ENCODE results near the gene GDPGP1.

GDPGP1 gene

GRCh38 chr15:90202929-90203328, 31.1 kb upstream of the GDPGP1 start:
- DNase-seq, result peak in 2 of 10 donors; percentile 0 to 2
- intact Hi-C loops (cut with DNase I), result no loop called here

- DNase-seq, result peak in 2 of 10 donors; percentile 47 to 75
- intact Hi-C loops (cut with DNase I), result no loop called here
Observed at GRCh38 chr15:90203473-90203872, 30.5 kb upstream of the GDPGP1 start.

- intact Hi-C loops (cut with DNase I), result no loop called here
- peak in 2 of 10 donors; percentile 83 to 88 for DNase-seq
Observed at GRCh38 chr15:90203922-90204321, 30.1 kb upstream of the GDPGP1 start.

- intact Hi-C loops (cut with DNase I), result loop anchor here (5.0 kb wide), 1 partner anchor 43 kb away; no protein-coding TSS in a partner anchor
Observed at GRCh38 chr15:90205050-90205848, 28.8 kb upstream of the GDPGP1 start.

GRCh38 chr15:90205886-90206285, 28.1 kb upstream of the GDPGP1 start:
- intact Hi-C loops (cut with DNase I), result loop anchor here (5.0 kb wide), 1 partner anchor 44 kb away; no protein-coding TSS in a partner anchor
- DNase-seq, result peak in 1 of 10 donors; percentile 76

More at GRCh38 chr15:90205050-90205848, 28.8 kb upstream of the GDPGP1 start:
- peak in 3 of 10 donors; percentile 41 to 75 (median 60) for DNase-seq

- intact Hi-C loops (cut with DNase I), result loop anchor here (5.0 kb wide), 1 partner anchor 45 kb away; no protein-coding TSS in a partner anchor
- DNase-seq, result peak in 1 of 10 donors; percentile 43
Observed at GRCh38 chr15:90207252-90207651, 26.8 kb upstream of the GDPGP1 start.

- intact Hi-C loops (cut with DNase I), result loop anchor here (5.0 kb wide), 1 partner anchor 46 kb away; no protein-coding TSS in a partner anchor
Observed at GRCh38 chr15:90208356-90208755, 25.7 kb upstream of the GDPGP1 start.

GRCh38 chr15:90209591-90209990, 24.4 kb upstream of the GDPGP1 start:
- intact Hi-C loops (cut with DNase I), result loop anchor here (5.0 kb wide), 1 partner anchor 47 kb away; no protein-coding TSS in a partner anchor
- peak in 1 of 10 donors; percentile 30 for DNase-seq

More at GRCh38 chr15:90208356-90208755, 25.7 kb upstream of the GDPGP1 start:
- DNase-seq, result peak in 1 of 10 donors; percentile 9

GRCh38 chr15:90210593-90210992, 23.4 kb upstream of the GDPGP1 start:
- DNase-seq, result peak in 2 of 10 donors; percentile 84 to 85
- intact Hi-C loops (cut with DNase I), result no loop called here

GRCh38 chr15:90211009-90211408, 23.0 kb upstream of the GDPGP1 start:
- intact Hi-C loops (cut with DNase I), result no loop called here
- DNase-seq, result peak in 1 of 10 donors; percentile 62

GRCh38 chr15:90211440-90212143, 22.4 kb upstream of the GDPGP1 start:
- DNase-seq, result peak in 1 of 10 donors; percentile 76
- intact Hi-C loops (cut with DNase I), result no loop called here

GRCh38 chr15:90212221-90213098, 21.5 kb upstream of the GDPGP1 start:
- intact Hi-C loops (cut with DNase I), result no loop called here
- DNase-seq, result peak in 1 of 10 donors; percentile 85

- DNase-seq, result peak in 1 of 10 donors; percentile 49
- intact Hi-C loops (cut with DNase I), result no loop called here
Observed at GRCh38 chr15:90213122-90213817, 20.7 kb upstream of the GDPGP1 start.

- DNase-seq, result peak in 1 of 10 donors; percentile 64
- intact Hi-C loops (cut with DNase I), result no loop called here
Observed at GRCh38 chr15:90213818-90214204, 20.2 kb upstream of the GDPGP1 start.

GRCh38 chr15:90214553-90215196, 19.3 kb upstream of the GDPGP1 start:
- peak in 1 of 10 donors; percentile 32 for DNase-seq
- intact Hi-C loops (cut with DNase I), result no loop called here

GRCh38 chr15:90217671-90218394, 16.2 kb upstream of the GDPGP1 start:
- peak in 1 of 10 donors; percentile 53 for DNase-seq
- intact Hi-C loops (cut with DNase I), result no loop called here

- DNase-seq, result peak in 4 of 10 donors; percentile 30 to 86 (median 84)
- intact Hi-C loops (cut with DNase I), result no loop called here
Observed at GRCh38 chr15:90219421-90220141, 14.4 kb upstream of the GDPGP1 start.

All from posterior cingulate gyrus (tissue), 11 donors.